ENCODE data around the gene ING3. TPM values are rescaled to one million over a fixed set of nuclear protein-coding genes. Genes with fewer than 3 reads are reported as not detected.

ING3 gene
- total RNA-seq, 1 donor from 2014 or later: 20.2 TPM

- no peak for TF ChIP-seq CTCF (IDR thresholded peaks at IDR 0.05)
- peaks cover 51% of the 10 kb centered on the region for H3K4me1 Mint-ChIP-seq (ENCODE audit: unreplicated experiment)
- H3K4me3 Mint-ChIP-seq (ENCODE audit: unreplicated experiment): no peak overlapping the region
- no peaks in the 10 kb centered on the region for H3K36me3 Mint-ChIP-seq (ENCODE audit: unreplicated experiment)
- no peak for DNase-seq (ENCODE audit: extremely low spot score, unreplicated experiment)
- no peaks in the 10 kb centered on the region for H3K9me3 Mint-ChIP-seq (ENCODE audit: unreplicated experiment)
- no peaks in the 10 kb centered on the region for H3K27me3 Mint-ChIP-seq (ENCODE audit: unreplicated experiment)
- no peak overlapping the region for H3K27ac Mint-ChIP-seq (ENCODE audit: unreplicated experiment)
These were observed 44.2 kb downstream of the ING3 start for GRCh38 chr7:120994512-120995410.

GRCh38 chr7:120995654-120996053 lies 45.1 kb downstream of the ING3 start:
- TF ChIP-seq CTCF (IDR thresholded peaks at IDR 0.05): no peak
- no peaks in the 10 kb centered on the region for H3K27me3 Mint-ChIP-seq (ENCODE audit: unreplicated experiment)
- H3K27ac Mint-ChIP-seq (ENCODE audit: unreplicated experiment): no peak overlapping the region
- H3K4me3 Mint-ChIP-seq (ENCODE audit: unreplicated experiment): no peak overlapping the region
- no peak for DNase-seq (ENCODE audit: extremely low spot score, unreplicated experiment)
- H3K4me1 Mint-ChIP-seq (ENCODE audit: unreplicated experiment): peaks cover 50% of the 10 kb centered on the region
- H3K9me3 Mint-ChIP-seq (ENCODE audit: unreplicated experiment): no peaks in the 10 kb centered on the region
- no peaks in the 10 kb centered on the region for H3K36me3 Mint-ChIP-seq (ENCODE audit: unreplicated experiment)

- Mint-ChIP-seq H3K4me1 (ENCODE audit: unreplicated experiment) (peaks cover 47% of the 10 kb centered on the region), H3K9me3 (ENCODE audit: unreplicated experiment) (no peaks in the 10 kb centered on the region), H3K36me3 (ENCODE audit: unreplicated experiment) (no peaks in the 10 kb centered on the region), H3K4me3 (ENCODE audit: unreplicated experiment) (no peak overlapping the region), H3K27ac (ENCODE audit: unreplicated experiment) (no peak overlapping the region), H3K27me3 (ENCODE audit: unreplicated experiment) (no peaks in the 10 kb centered on the region)
- no peak for TF ChIP-seq CTCF (IDR thresholded peaks at IDR 0.05)
- DNase-seq (ENCODE audit: extremely low spot score, unreplicated experiment): peak; percentile 83
These were observed 45.9 kb downstream of the ING3 start for GRCh38 chr7:120996333-120996987.

GRCh38 chr7:120996988-120997345 lies 46.4 kb downstream of the ING3 start:
- Mint-ChIP-seq H3K4me3 (ENCODE audit: unreplicated experiment) (no peak overlapping the region), H3K4me1 (ENCODE audit: unreplicated experiment) (peaks cover 46% of the 10 kb centered on the region), H3K27ac (ENCODE audit: unreplicated experiment) (no peak overlapping the region), H3K9me3 (ENCODE audit: unreplicated experiment) (no peaks in the 10 kb centered on the region), H3K27me3 (ENCODE audit: unreplicated experiment) (no peaks in the 10 kb centered on the region), H3K36me3 (ENCODE audit: unreplicated experiment) (no peaks in the 10 kb centered on the region)
- TF ChIP-seq CTCF (IDR thresholded peaks at IDR 0.05): no peak
- no peak for DNase-seq (ENCODE audit: extremely low spot score, unreplicated experiment)

GRCh38 chr7:120997882-120998474 lies 47.4 kb downstream of the ING3 start:
- Mint-ChIP-seq H3K36me3 (ENCODE audit: unreplicated experiment) (no peaks in the 10 kb centered on the region), H3K4me1 (ENCODE audit: unreplicated experiment) (peaks cover 47% of the 10 kb centered on the region), H3K9me3 (ENCODE audit: unreplicated experiment) (no peaks in the 10 kb centered on the region), H3K27ac (ENCODE audit: unreplicated experiment) (no peak overlapping the region), H3K27me3 (ENCODE audit: unreplicated experiment) (no peaks in the 10 kb centered on the region), H3K4me3 (ENCODE audit: unreplicated experiment) (no peak overlapping the region)
- DNase-seq (ENCODE audit: extremely low spot score, unreplicated experiment): no peak
- no peak for TF ChIP-seq CTCF (IDR thresholded peaks at IDR 0.05)
